ENCODE data around the gene FOXK1.

FOXK1 gene

DNA sequence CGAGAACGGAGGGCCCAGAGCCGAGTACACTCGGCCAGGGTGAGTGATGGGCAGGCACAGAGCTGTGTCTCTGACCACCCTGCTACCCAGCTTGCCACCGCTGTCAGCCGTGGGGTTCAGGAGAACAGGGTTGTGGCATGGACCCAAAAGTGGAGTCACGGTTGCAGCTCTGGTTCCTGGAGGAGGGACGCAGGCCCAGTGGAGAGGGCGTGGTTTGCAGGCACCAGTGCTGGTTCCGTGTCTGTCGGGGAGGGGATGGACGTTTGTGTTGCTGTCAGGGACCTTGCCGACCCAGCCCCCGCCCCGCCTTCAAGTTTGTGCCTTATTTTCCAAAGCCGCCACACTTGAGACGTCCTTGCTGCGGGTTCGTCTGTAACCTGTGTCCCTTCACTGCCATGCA is 48.2 kb downstream of the FOXK1 start:
- FAIRE-seq (no peak), DNase-seq (ENCODE audit: insufficient read length, low spot score) (no peak)
- TF ChIP-seq POLR2A (IDR thresholded peaks at IDR 0.05; ENCODE audit: low read depth, low read length) = no peak

DNA sequence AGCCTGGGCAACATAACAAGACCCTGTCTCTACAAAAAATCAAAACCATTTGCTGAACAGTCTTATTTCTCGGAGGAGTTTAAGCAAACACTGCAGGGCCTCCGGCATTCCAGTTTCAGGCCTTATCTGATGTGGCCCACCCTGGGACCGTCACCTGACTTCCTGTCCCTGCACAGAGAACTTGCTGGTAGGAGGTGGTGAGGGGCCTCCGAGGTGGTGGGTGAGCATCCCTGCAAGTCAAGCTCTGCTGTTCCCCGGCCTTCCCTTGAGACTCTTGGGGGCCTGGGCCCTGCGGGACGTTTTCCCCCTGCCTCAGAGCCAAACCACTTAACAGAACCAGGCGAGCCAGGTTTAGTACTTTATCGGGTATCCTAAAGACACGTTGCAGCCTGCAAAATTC is 48.9 kb downstream of the FOXK1 start:
- DNase-seq (ENCODE audit: insufficient read length, low spot score) = no peak
- no peak for FAIRE-seq
- TF ChIP-seq POLR2A (IDR thresholded peaks at IDR 0.05; ENCODE audit: low read depth, low read length) = no peak

DNA sequence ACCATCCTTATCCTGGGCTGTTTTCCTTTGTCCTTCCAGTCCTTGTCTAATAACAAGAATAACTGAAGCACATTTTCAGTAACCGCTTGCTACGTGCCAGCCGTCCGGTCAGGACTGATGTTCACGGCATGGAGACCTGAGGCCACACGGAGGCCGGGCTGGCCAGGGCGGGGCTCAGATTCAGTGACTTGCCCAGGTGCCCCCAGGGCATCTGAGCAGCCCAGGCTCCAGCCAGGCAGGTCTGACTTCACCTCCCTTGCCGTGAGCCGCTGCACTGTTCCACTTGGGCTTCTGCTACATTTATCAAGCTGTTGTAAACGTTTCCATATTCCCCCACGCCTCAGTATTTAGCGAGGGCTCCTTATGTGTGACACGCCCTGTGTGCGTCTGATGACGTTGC is 49.7 kb downstream of the FOXK1 start:
- DNase-seq (ENCODE audit: insufficient read length, low spot score) (no peak), FAIRE-seq (no peak)
- TF ChIP-seq POLR2A (IDR thresholded peaks at IDR 0.05; ENCODE audit: low read depth, low read length) = no peak

DNA sequence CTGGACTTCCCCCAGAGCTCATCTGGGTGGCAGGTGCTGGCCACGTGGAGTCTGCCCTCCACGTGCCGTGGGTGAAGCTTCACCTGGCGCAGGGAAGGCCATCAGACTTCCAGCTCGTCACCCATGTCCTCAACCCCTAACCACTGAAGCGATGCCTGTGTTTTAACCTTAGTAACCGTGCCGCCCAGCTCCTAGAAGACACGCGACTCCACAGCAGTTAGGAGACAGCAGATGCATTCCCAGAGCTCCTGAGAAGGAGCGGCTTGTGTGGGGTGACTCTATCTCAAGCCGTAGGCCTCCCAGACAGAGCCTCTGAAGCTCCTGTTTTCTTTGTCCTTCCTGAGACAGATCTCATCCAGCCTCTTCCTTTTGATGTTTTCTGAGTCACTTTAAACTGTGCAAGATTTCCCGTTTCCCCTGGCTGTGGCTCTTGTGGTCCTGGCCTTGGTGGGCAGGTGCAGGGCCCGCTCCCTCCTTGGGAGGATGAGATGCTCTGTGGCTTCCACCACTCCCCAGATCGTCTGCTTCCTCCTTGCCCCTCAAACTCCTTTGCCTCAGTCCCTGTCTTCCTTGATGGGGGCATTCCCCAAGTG is 51.9 kb downstream of the FOXK1 start:
- no peak for TF ChIP-seq POLR2A (IDR thresholded peaks at IDR 0.05; ENCODE audit: low read depth, low read length)
- DNase-seq (ENCODE audit: insufficient read length, low spot score) (no peak), FAIRE-seq (no peak)

DNA sequence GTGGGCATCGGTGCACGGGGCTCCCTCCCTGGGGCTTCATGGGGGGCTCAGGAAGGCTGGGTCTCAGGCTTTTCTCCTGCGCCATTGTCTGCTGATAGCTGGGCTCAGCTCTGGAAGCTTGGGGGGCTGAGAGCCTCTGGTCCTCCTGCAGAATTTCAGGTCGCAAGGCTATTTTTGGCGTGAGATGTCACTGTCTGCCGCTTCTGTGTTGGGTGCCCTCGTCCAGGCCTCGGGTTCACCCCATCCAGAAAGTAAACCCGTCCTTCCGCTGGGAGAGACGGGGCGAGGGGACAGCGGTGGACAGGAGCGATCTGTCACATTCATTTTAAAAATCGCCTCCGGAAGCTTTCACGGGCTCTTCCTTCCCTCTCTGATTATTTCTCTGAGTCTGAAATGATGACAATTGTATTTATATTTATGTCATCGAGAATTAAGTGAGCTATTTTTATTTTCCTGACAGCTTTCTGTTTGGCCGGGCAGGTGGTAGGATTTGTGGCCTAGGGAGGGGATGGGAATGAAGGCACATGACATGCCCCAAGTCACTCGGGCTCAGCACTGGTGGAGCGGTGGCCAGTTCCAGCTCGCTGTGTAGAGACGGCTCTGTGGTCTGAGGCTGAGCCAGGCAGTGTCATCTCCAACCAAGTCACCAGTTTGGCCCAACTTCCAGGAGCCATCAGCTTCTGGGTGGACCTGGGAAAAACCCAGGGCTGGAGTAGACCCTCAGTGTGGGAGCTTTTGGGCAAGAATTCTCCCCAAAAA is 52.7 kb downstream of the FOXK1 start:
- FAIRE-seq (no peak), DNase-seq (ENCODE audit: insufficient read length, low spot score) (no peak)
- no peak for TF ChIP-seq POLR2A (IDR thresholded peaks at IDR 0.05; ENCODE audit: low read depth, low read length)

DNA sequence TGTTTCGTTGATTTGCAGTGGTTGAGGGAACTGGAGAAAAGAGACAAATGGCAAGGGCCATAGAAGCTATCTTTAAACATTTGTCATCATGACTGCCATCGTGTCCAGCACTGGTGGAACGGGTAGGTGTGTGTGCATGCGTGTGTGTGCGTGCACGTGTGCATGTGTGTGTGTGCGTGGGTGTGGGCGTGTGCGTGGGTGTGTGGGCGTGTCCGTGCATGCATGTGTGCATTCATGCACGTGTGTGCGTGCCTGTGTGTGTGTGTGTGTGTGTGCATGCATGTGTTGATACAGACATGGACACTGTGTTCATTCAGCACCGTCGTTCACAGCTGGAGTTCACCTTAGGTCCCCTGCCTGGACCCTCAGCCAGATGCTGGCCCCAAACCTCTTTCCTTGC is 55.2 kb downstream of the FOXK1 start:
- DNase-seq (ENCODE audit: insufficient read length, low spot score) (no peak), FAIRE-seq (no peak)
- TF ChIP-seq POLR2A (IDR thresholded peaks at IDR 0.05; ENCODE audit: low read depth, low read length) = no peak

DNA sequence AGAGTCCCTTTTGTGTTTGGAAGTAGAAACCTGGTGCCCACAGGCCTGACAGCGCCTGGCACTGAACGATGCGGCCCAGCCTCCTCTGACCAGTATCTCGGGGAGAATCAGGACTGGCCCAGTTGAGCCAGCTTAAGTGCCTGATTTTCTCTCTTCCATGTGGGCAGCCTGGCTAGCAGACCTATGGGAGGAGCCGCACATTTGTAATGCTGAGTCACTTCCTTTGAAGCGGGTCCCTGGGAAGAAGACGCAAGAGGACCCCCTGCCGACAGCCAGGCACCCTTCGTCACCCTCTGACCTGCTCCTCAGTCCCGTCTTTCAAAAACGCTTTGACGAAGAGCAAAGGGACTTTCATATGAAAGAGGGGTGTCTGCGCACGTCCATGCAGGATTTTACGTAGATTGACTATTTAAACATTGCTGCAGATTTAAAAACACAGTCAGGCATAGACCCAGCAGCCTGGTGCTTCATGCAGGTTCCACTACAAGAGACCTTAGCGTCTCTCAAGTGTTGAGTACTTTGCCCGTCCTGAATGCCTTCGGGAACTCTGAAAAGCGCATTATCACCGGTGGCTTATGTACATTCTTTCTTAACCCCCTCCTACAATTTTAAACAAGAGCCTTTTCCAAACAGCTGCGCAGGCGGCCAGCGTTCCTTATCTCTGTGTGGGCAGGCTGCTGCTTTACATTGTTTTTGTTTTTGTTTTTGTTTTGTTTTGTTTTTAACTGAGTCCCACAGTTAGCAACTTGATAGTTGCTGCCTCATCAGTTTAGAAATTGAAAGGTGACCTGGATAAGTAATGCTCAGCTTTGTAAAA is 56.8 kb downstream of the FOXK1 start:
- FAIRE-seq (peak; percentile 76), DNase-seq (ENCODE audit: insufficient read length, low spot score) (peak; percentile 95)
- peak; percentile 60 for TF ChIP-seq POLR2A (IDR thresholded peaks at IDR 0.05; ENCODE audit: low read depth, low read length)

DNA sequence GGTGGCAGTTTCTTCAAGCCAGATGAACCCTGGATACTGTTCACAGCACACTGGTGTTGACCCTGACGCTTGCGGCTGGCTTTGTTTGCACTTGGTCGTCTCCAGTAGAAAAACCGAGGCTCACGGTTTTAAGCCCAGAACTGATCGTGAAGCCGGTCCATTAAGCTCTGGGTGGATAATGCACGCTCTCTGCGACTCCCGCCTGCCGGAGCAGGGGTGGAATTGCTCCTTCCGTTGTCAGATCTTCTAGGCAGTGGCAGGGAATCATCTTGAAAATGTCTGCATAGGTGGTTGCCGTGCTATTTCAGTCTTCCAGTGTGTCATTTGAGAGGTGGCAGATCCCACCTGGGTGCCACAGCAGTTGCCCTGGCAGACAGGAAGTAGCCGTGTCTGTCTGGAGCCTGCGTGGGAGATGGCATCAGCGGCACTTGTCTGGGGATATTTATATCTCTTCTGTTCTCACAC is 57.5 kb downstream of the FOXK1 start:
- FAIRE-seq (no peak), DNase-seq (ENCODE audit: insufficient read length, low spot score) (no peak)
- TF ChIP-seq POLR2A (IDR thresholded peaks at IDR 0.05; ENCODE audit: low read depth, low read length) = no peak

DNA sequence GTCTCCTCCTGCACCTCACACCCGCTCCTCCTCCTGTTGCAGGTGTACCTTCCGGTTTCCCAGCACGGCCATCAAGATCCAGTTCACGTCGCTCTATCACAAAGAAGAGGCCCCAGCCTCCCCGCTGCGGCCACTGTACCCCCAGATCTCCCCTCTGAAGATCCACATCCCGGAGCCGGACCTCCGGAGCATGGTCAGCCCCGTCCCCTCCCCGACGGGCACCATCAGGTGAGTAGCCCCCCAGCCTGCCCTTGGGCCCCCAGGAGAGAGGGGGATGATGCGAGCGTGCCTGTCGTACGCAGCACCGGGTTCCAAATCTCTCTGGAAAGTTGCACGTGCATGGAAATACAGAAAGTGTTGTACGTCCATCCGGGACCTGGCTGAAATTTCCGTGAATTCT is 58.7 kb downstream of the FOXK1 start:
- no peak for DNase-seq (ENCODE audit: insufficient read length, low spot score)
- no peak for FAIRE-seq
- no peak for TF ChIP-seq POLR2A (IDR thresholded peaks at IDR 0.05; ENCODE audit: low read depth, low read length)

DNA sequence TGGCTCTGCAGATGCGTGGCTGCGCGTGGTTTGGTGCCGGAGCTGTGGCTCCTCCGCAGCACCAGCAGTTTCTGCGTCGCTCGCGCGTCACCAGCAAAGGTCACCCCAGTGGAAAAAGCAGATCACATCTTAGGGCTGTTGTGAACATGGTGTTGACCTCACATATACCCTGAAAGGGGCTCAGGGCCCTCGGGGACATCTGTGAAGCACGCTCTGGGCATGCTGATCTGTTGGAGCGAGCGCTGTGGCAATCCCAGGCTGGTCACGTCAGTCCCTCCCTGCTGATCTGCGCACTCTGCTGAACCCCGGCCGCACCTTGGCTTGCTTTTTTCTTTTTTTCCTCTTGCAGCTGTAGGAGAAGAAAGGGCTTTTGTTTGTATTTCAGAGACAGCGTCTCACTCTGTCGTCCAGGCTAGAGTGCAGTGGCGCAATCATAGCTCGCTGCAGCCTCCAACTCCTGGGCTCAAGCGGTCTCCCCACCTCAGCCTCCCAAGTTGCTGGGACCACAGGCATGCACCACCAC is 60.0 kb downstream of the FOXK1 start:
- no peak for TF ChIP-seq POLR2A (IDR thresholded peaks at IDR 0.05; ENCODE audit: low read depth, low read length)
- FAIRE-seq = no peak
- DNase-seq (ENCODE audit: insufficient read length, low spot score) = no peak

DNA sequence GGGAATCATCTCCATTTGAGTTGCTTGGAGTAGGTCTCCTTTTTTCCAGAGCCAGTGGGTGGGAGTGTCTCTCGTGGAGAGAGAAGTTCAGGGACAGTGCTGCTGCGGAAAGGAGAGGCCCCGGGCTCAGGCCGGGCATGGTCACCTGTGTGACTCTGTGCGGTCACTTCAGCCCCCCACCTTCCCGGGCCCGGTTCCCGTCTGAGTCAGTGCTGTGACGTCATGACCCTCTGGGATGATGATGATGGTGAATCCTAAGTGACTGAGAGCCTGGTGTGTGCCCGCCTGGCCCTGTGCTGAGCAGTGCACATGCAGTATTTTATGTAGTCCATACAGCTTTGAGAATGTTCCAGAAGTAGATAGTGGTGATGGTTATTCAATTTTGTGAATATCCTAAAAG is 60.8 kb downstream of the FOXK1 start:
- TF ChIP-seq POLR2A (IDR thresholded peaks at IDR 0.05; ENCODE audit: low read depth, low read length) = no peak
- FAIRE-seq (no peak), DNase-seq (ENCODE audit: insufficient read length, low spot score) (no peak)

DNA sequence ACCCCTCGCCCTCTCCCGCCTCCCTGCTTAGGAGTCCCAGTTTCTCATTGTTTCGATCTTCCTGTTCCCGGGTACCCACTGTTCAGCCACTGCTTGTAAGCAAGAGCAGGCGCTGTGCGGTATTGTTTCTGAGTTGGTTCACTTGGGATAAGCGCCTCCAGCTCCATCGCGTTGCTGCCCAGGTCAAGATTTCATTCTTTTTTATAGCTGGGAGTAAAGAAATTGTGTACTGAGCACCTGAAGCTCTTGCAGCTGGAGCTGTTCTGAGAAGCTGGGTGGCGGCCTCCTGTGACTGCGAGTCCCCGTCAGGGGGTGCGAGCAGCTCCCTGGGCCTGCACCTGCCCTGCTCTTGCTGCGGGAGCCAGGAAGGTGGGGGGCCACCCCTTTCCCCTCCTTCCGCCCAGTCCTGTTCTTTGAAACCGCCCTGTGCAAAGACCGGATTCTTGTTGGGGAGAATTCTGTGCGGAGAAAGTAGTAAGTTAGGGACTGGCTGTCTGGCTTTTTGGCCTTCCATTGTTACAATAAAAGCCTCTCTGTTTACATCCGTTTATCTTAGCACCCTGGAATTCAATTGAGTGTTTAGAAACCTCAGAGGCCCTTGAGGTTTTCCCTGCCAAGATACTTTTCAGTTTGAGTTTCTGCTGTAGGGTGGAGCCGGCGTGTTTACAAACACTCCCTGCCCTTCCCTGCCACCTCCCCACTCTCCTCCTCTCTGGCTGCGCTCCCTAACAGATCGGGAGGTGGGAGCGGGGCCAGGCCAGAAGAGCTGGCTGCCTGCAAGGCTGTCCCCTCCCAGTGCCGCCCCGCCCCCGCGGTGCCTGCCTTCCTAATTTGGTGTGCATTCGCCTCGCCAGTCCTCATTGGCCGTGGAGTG is 62.5 kb downstream of the FOXK1 start:
- TF ChIP-seq POLR2A (IDR thresholded peaks at IDR 0.05; ENCODE audit: low read depth, low read length) = 0 out of 2 replicates have a peak, but pooled peaks have one; percentile 31
- peak; percentile 81 for FAIRE-seq
- DNase-seq (ENCODE audit: insufficient read length, low spot score) = peak; percentile 96

DNA sequence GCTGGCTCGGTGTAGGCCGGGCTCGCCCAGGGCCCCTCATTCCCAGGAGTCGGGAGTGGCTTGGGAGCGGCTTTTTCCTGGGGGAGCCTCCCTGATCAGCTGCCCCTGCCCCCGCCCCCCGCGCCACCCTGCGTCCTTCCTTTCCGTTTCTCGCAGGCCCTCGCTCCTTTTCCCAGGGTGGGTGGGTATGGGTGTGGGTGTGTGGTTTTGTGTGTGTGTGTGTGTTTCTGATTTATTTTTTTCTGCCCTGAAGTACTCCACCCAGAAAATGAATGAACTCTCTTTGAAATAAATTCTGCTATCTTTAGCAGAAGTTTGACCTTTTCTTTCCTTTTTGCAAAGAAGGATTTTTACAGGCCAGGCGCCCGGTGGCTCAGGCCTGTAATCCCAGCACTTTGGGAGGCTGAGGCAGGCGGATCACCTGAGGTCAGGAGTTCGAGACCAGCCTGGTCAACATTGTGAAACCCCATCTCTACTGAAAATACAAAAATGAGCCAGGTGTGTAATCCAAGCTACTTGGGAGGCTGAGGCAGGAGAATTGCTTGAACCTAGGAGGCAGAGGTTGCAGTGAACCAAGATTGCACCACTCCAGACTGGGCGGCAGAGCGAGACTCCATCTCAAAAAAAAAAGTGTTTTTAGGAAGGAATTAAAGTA is 63.3 kb downstream of the FOXK1 start:
- no peak for FAIRE-seq
- TF ChIP-seq POLR2A (IDR thresholded peaks at IDR 0.05; ENCODE audit: low read depth, low read length) = no peak

More for the DNA sequence above, 63.3 kb downstream of the FOXK1 start:
- DNase-seq (ENCODE audit: insufficient read length, low spot score) = no peak

Measured in H54 (cell line).